Measurements from ENCODE around the gene NTN1. TPM values are rescaled to one million over a fixed set of nuclear protein-coding genes. Genes with fewer than 3 reads are reported as not detected.

Gene NTN1
- total RNA-seq, 3 donors from 2014 or later (not counting 1 experiment from before 2014, with no cell fraction given): 0.12 to 0.15 (median 0.14) TPM

DNA sequence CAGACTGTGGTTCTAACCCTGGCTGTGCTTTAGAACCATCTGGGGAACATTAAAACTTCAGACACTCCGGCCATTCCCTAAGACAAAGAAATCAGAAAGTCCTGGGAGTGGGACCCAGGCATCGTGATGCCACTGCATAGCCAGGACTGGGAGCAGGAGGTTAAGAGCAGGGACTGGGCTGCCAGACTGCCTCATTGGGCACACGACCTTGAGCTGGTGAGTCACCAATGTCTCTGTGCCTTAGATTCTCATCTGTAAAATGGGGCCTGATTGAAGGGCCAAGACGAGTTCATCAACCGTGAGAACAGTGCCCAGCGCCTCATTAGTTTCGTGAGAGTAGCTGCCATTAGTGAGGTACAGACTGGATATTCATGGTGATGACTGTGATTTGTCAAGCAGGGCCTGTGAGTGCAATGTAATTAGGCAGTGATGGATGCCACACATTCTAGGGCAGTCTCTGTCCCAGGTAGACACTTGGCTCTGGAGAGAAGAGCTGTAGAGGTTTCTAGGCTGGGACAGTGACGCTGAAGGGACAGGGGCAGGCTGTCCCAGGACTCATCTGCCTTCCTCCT is 196.8 kb downstream of the NTN1 start:
- WGBS (ENCODE audit: insufficient coverage): 89% methylated on average over 8 of the region's 8 CpGs
- H3K27me3 Mint-ChIP-seq (ENCODE audit: low read depth in 2 of 2): peaks cover 6 to 12% of the 10 kb centered on the region in 2 donors
- Histone ChIP-seq H3K4me1 (ENCODE audit: control insufficient read depth, insufficient read depth, low read length) (no peaks in the 10 kb centered on the region), H3K4me3 (ENCODE audit: low read length) (no peak overlapping the region), H3K27ac (ENCODE audit: low read length) (no peak overlapping the region), H3K36me3 (ENCODE audit: control insufficient read depth, insufficient read depth, low read length) (no peaks in the 10 kb centered on the region), H3K9me3 (ENCODE audit: control insufficient read depth, insufficient read depth, low read length) (no peaks in the 10 kb centered on the region), H3K27me3 (ENCODE audit: control insufficient read depth, insufficient read depth, low read length) (no peaks in the 10 kb centered on the region)
- H3K4me3 Mint-ChIP-seq: no peak overlapping the region
- no peak for DNase-seq
- ATAC-seq: no peak
- TF ChIP-seq, protein P1, sequence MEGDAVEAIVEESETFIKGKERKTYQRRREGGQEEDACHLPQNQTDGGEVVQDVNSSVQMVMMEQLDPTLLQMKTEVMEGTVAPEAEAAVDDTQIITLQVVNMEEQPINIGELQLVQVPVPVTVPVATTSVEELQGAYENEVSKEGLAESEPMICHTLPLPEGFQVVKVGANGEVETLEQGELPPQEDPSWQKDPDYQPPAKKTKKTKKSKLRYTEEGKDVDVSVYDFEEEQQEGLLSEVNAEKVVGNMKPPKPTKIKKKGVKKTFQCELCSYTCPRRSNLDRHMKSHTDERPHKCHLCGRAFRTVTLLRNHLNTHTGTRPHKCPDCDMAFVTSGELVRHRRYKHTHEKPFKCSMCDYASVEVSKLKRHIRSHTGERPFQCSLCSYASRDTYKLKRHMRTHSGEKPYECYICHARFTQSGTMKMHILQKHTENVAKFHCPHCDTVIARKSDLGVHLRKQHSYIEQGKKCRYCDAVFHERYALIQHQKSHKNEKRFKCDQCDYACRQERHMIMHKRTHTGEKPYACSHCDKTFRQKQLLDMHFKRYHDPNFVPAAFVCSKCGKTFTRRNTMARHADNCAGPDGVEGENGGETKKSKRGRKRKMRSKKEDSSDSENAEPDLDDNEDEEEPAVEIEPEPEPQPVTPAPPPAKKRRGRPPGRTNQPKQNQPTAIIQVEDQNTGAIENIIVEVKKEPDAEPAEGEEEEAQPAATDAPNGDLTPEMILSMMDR (IDR thresholded peaks at IDR 0.05): no peak
- no peak overlapping the region for H3K27ac Mint-ChIP-seq
- H3K36me3 Mint-ChIP-seq: peaks cover 16% of the 10 kb centered on the region
- intact Hi-C loops (cut with micrococcal nuclease): no loop called here
- H3K4me1 Mint-ChIP-seq: no peaks in the 10 kb centered on the region
- peaks cover 9 to 13% of the 10 kb centered on the region in 2 donors for H3K9me3 Mint-ChIP-seq

DNA sequence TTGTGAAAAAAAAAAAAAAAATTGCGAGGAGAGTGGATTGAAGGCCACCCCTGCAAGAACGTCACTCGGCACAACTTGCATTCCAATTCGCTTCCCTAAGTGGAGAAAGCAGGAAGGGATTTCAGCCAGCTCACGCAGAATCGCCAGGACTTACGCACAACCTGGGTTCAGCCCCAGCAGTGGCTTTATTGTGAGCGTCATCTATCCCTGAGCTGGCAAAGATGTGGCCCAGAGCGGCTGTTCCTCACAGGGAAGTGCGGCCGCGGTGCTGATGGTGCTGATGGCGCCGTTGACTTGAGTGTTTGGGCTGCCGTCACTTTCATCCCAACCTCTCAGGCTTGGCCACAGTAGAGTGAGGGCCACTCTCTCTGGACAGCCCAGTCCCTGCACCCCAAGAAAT is 197.6 kb downstream of the NTN1 start:
- 96% methylated on average over 15 of the region's 15 CpGs for WGBS (ENCODE audit: insufficient coverage)
- ATAC-seq: no peak
- H3K4me3 ChIP-seq (ENCODE audit: low read length): no peak overlapping the region

DNA sequence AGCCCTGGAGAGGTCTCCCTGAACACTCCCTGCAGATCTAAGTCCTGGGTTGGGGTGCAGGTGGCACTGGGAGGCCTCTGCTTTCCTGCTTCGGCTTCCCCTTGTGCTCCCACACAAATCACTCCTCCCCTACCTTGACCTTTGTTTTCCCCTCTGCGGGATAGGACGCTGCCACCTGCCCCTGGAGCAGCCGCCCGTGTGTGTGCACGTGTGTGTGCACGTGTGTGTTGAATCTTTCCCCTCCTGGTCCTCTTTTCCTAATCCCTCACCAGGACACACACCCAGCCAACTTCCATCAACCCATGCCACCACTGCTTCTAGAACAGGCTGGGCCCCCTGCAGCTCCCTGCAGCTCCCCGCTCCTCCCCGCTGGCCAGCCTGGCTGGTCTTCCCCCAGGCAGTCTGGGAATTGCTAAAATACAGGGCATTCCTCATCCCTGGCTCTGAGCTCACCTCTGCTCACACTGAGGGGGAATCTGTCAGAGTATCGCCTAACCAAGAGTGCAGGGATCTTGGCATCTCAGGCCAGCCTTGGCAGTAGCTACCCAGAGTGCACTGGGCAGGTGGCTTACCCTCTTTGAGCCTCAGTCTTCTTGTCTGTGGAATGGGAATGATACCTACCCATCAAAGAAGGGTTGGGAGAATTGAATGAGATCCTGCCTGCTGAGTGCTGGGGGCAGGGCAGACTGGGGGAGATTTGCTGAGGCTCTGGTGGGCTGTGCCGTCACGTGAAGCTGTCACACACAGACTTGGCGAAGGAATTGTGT is 198.5 kb downstream of the NTN1 start:
- Histone ChIP-seq H3K4me1 (ENCODE audit: control insufficient read depth, insufficient read depth, low read length) (no peaks in the 10 kb centered on the region), H3K27me3 (ENCODE audit: control insufficient read depth, insufficient read depth, low read length) (no peaks in the 10 kb centered on the region), H3K36me3 (ENCODE audit: control insufficient read depth, insufficient read depth, low read length) (no peaks in the 10 kb centered on the region), H3K27ac (ENCODE audit: low read length) (no peak overlapping the region), H3K9me3 (ENCODE audit: control insufficient read depth, insufficient read depth, low read length) (no peaks in the 10 kb centered on the region), H3K4me3 (ENCODE audit: low read length) (no peak overlapping the region)
- 93% methylated on average over 13 of the region's 13 CpGs for WGBS (ENCODE audit: insufficient coverage)
- no peaks in the 10 kb centered on the region for H3K4me1 Mint-ChIP-seq
- H3K36me3 Mint-ChIP-seq: peaks cover 16% of the 10 kb centered on the region
- TF ChIP-seq, protein P1 (IDR thresholded peaks at IDR 0.05): no peak
- H3K27me3 Mint-ChIP-seq (ENCODE audit: low read depth in 2 of 2): peaks cover 6 to 12% of the 10 kb centered on the region in 2 donors
- no peak overlapping the region for H3K27ac Mint-ChIP-seq
- no peak for DNase-seq
- H3K9me3 Mint-ChIP-seq: peaks cover 9 to 13% of the 10 kb centered on the region in 2 donors
- H3K4me3 Mint-ChIP-seq: no peak overlapping the region
- intact Hi-C loops (cut with micrococcal nuclease): no loop called here
- no peak for ATAC-seq

More for the DNA sequence above, 197.6 kb downstream of the NTN1 start:
- no peaks in the 10 kb centered on the region for H3K4me1 Mint-ChIP-seq
- TF ChIP-seq, protein P1 (IDR thresholded peaks at IDR 0.05): no peak
- H3K36me3 Mint-ChIP-seq: peaks cover 16% of the 10 kb centered on the region
- H3K27me3 Mint-ChIP-seq (ENCODE audit: low read depth in 2 of 2): peaks cover 6 to 12% of the 10 kb centered on the region in 2 donors
- intact Hi-C loops (cut with micrococcal nuclease): no loop called here
- Histone ChIP-seq H3K27ac (ENCODE audit: low read length) (no peak overlapping the region), H3K27me3 (ENCODE audit: control insufficient read depth, insufficient read depth, low read length) (no peaks in the 10 kb centered on the region), H3K9me3 (ENCODE audit: control insufficient read depth, insufficient read depth, low read length) (no peaks in the 10 kb centered on the region), H3K36me3 (ENCODE audit: control insufficient read depth, insufficient read depth, low read length) (no peaks in the 10 kb centered on the region), H3K4me1 (ENCODE audit: control insufficient read depth, insufficient read depth, low read length) (no peaks in the 10 kb centered on the region)
- H3K9me3 Mint-ChIP-seq: peaks cover 9 to 13% of the 10 kb centered on the region in 2 donors
- DNase-seq: no peak
- no peak overlapping the region for H3K4me3 Mint-ChIP-seq
- H3K27ac Mint-ChIP-seq: no peak overlapping the region

Data from natural killer cell (primary cell).